Mesendoderm (in vitro differentiated cells): ENCODE data around the gene CR1L.
"Not testable (repeated sequence)": the region's sequence is repeated elsewhere in the genome, so short reads cannot be mapped to it uniquely, and the experiment has no call there.

Experiments
- DNase-seq: peaks from one replicate; pipeline ENCODE4 v3.0.0; 2013
- H2AK5ac ChIP-seq: 2 replicates; pipeline ENCODE4 v1.6.1; 2013; ENCODE audit warnings: low read length, inconsistent platforms
- H2BK120ac ChIP-seq: 2 replicates; pipeline ENCODE4 v1.6.1; 2013; ENCODE audit warnings: low read depth, mild to moderate bottlenecking, low read length, moderate library complexity, mixed read lengths
- H2BK15ac ChIP-seq: replicated peaks from 2 replicates; pipeline ENCODE4 v1.6.1; 2013; ENCODE audit warnings: low read depth, mild to moderate bottlenecking, moderate library complexity
- H2BK5ac ChIP-seq: 2 replicates; pipeline ENCODE4 v1.6.1; 2013; ENCODE audit warnings: low read length, inconsistent platforms
- H3K18ac ChIP-seq: 2 replicates; pipeline ENCODE4 v1.6.1; 2013; ENCODE audit warnings: mild to moderate bottlenecking, low read length, mixed read lengths
- H3K23ac ChIP-seq: one replicate; pipeline ENCODE4 v1.6.1; 2013; ENCODE audit warnings: low read length
- H3K27ac ChIP-seq: 2 replicates; pipeline ENCODE4 v1.5.1; 2013; ENCODE audit warnings: low read depth, mild to moderate bottlenecking, inconsistent platforms, low read length, moderate library complexity
- H3K27me3 ChIP-seq: 2 replicates; pipeline ENCODE4 v1.6.1; 2013; ENCODE audit warnings: low read length, control low read depth, mild to moderate bottlenecking, inconsistent platforms; ENCODE audit not compliant: insufficient read depth, poor library complexity
- H3K36me3 ChIP-seq: 2 replicates; pipeline ENCODE4 v1.6.1; 2013; ENCODE audit warnings: low read length, inconsistent platforms; ENCODE audit not compliant: control insufficient read depth, insufficient read depth
- H3K4ac ChIP-seq: one replicate; pipeline ENCODE4 v1.6.1; 2013; ENCODE audit warnings: low read depth, mild to moderate bottlenecking, low read length, moderate library complexity
- H3K4me1 ChIP-seq: 2 replicates; pipeline ENCODE4 v1.6.1; 2013; ENCODE audit warnings: low read depth, low read length, inconsistent platforms; ENCODE audit not compliant: control insufficient read depth
- H3K4me2 ChIP-seq: 2 replicates; pipeline ENCODE4 v1.6.1; 2013; ENCODE audit warnings: low read length
- H3K4me3 ChIP-seq: 2 replicates; pipeline ENCODE4 v1.5.1; 2013; ENCODE audit warnings: mild to moderate bottlenecking, low read length
- H3K56ac ChIP-seq: one replicate; pipeline ENCODE4 v1.6.1; 2013; ENCODE audit warnings: low read length
- H3K79me1 ChIP-seq: 2 replicates; pipeline ENCODE4 v1.6.1; 2013; ENCODE audit warnings: low read length, inconsistent platforms
- H3K79me2 ChIP-seq: 2 replicates; pipeline ENCODE4 v1.6.1; 2013; ENCODE audit warnings: mild to moderate bottlenecking, low read length; ENCODE audit not compliant: control insufficient read depth, insufficient read depth
- H3K9ac ChIP-seq: 2 replicates; pipeline ENCODE4 v1.6.1; 2013; ENCODE audit warnings: low read length, inconsistent platforms
- H4K5ac ChIP-seq: one replicate; pipeline ENCODE4 v1.6.1; 2013; ENCODE audit warnings: low read length
- H4K8ac ChIP-seq: one replicate; pipeline ENCODE4 v1.6.1; 2013; ENCODE audit warnings: low read depth, mild to moderate bottlenecking, control low read depth, low read length, moderate library complexity
- whole genome bisulfite sequencing: extraction: QIAGEN DNeasy Blood & Tissue Kit; methylation state at CpG from one replicate; pipeline ENCODE4 v1.1.7; 2013; ENCODE audit warnings: low lambda C conversion rate, missing lambda C conversion rate; ENCODE audit not compliant: insufficient coverage; ENCODE audit errors: extremely low coverage; 5-methylcytosine and 5-hydroxymethylcytosine counted together

The CR1L gene

DNA sequence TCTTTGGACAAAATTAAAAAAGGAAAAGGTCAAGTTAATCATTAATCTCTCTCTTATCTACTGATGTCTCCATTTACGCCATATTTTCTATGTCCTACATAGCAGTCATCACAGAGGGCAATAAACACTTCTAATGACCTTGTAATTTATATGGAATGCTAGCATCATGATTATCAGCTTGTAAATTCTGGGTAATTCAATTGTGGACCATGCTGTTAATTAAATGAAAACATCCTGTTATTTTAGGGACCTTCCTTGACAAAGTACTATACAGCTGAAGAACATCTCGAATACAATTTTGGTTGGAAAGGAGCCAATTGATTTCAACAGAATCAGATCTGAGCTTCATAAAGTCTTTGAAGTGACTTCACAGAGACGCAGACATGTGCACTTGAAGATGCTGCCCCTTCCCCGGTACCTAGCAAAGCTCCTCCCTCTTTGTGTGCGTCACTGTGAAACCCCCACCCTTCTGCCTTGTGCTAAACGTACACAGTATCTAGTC lies 93.3 kb downstream of the CR1L start:
- H3K56ac ChIP-seq, H3K79me2 ChIP-seq, H3K9ac ChIP-seq, DNase-seq, H3K4me2 ChIP-seq, H3K18ac ChIP-seq, H2AK5ac ChIP-seq, H3K79me1 ChIP-seq, H3K27me3 ChIP-seq, H3K4me3 ChIP-seq, H2BK120ac ChIP-seq, H3K36me3 ChIP-seq, H2BK15ac ChIP-seq, H3K4ac ChIP-seq, H2BK5ac ChIP-seq, H3K4me1 ChIP-seq, H3K27ac ChIP-seq, H4K8ac ChIP-seq, H4K5ac ChIP-seq, H3K23ac ChIP-seq: not testable (repeated sequence)
- WGBS = no CpG with 5 or more reads among the region's 6 CpGs

DNA sequence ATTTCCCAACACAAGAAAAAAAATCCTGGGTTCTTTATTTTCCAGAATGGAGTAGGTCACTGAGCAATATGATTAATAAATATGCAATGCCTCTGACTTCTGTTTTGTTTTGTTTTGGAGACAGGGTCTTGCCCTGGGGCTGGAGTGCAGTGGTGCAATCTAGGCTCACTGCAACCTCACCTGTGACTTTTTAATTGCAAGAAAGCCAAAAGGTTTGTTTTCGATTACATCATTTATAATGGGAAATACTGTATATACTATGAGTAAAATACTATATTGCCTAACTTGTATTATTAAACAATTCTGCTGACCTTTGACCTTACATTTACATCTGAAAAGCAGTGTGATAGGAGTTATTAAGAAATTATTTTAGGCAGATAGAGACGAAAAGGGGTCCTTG lies 95.3 kb downstream of the CR1L start:
- no peaks in the 10 kb centered on the region for H3K36me3 ChIP-seq
- no peaks in the 10 kb centered on the region for H3K27me3 ChIP-seq
- no peaks in the 10 kb centered on the region for H3K79me1 ChIP-seq
- H2BK120ac ChIP-seq = no peak overlapping the region
- no peak overlapping the region for H3K18ac ChIP-seq
- no peak overlapping the region for H2BK15ac ChIP-seq
- H2BK5ac ChIP-seq = no peak overlapping the region
- no peaks in the 10 kb centered on the region for H3K4me1 ChIP-seq
- no peak overlapping the region for H4K5ac ChIP-seq
- H3K56ac ChIP-seq = no peak overlapping the region
- no peak overlapping the region for H3K27ac ChIP-seq
- H3K4me3 ChIP-seq = no peak overlapping the region
- no peak overlapping the region for H4K8ac ChIP-seq
- H3K4ac ChIP-seq = no peak overlapping the region
- H3K9ac ChIP-seq = no peak overlapping the region
- no peaks in the 10 kb centered on the region for H3K79me2 ChIP-seq
- H2AK5ac ChIP-seq = no peak overlapping the region
- H3K23ac ChIP-seq = no peak overlapping the region
- no CpG with 5 or more reads among the region's 2 CpGs for WGBS
- DNase-seq = no peak
- no peak overlapping the region for H3K4me2 ChIP-seq

DNA sequence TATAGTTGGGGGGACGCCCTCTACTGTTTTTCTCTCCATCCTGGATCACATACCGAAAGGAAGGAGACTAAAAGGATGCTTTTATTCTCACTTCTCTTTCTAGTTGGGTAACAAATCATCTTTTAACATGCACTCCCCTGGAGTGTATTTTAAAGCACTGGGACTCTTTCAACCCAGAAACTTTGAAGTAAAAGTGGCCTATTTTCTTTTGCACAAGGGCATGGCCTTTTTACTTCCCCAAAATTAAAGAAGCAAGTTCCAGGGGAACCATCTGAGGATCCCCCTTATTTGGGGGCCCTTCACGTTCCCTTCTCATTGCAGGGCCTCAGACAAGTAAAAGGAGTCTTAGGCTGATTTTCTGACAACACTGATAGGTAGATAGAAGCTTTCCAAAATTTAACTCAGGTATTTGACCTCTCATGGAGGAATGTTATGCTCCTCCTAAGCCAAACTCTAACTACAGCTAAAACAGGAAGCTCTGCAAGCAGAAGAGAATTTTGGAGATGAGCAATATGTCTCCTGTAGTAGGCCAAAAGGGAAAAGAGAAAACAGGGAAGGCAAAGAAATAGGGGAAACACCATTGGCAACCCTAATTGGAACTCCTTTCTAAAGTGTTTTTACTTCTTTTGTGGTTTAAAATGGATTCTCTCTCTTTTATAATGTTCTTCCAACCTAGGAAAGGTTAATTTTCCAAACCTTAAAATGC lies 98.1 kb downstream of the CR1L start:
- Histone ChIP-seq H4K8ac (no peak overlapping the region), H3K18ac (no peak overlapping the region), H3K36me3 (no peaks in the 10 kb centered on the region), H3K79me2 (no peaks in the 10 kb centered on the region), H2BK15ac (no peak overlapping the region), H3K4me1 (no peaks in the 10 kb centered on the region), H3K27me3 (no peaks in the 10 kb centered on the region), H2AK5ac (no peak overlapping the region), H3K27ac (no peak overlapping the region), H3K4me2 (no peak overlapping the region), H3K56ac (no peak overlapping the region), H2BK5ac (no peak overlapping the region), H3K23ac (no peak overlapping the region), H2BK120ac (no peak overlapping the region), H3K9ac (no peak overlapping the region), H3K4ac (no peak overlapping the region), H4K5ac (no peak overlapping the region), H3K79me1 (no peaks in the 10 kb centered on the region), H3K4me3 (no peak overlapping the region)
- DNase-seq = no peak
- no CpG with 5 or more reads among the region's 3 CpGs for WGBS

DNA sequence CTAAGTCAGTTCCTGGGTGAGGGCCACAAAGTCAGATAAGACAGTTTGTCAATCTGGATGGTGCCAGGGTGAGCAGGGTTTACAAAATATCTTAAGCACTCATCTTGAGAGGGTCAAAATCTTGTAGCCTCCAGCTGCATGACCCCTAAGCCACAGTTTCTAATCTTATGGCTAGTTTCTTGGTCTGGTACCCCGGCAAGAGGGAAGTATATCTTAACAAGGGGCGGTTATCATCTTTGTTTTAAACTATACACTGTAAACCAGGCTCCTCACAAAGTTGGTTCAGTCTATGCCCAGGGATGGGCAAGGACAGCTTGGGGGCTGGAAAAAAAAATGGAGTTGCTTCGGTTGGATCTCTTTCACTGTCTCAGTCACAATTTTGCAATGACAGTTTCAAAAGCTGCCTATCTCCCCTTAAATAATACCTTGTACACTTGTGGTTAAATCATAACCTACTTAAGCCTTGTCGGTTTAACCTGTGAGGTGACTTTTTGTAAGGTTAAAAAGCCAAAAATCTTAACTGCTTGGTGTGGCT lies 99.1 kb downstream of the CR1L start:
- H3K4me2 ChIP-seq = no peak overlapping the region
- no CpG with 5 or more reads among the region's 4 CpGs for WGBS
- H3K4me3 ChIP-seq = no peak overlapping the region
- H2BK15ac ChIP-seq = no peak overlapping the region
- no peaks in the 10 kb centered on the region for H3K79me1 ChIP-seq
- DNase-seq = no peak
- no peak overlapping the region for H2BK5ac ChIP-seq
- H3K56ac ChIP-seq = no peak overlapping the region
- no peak overlapping the region for H3K4ac ChIP-seq
- H3K27ac ChIP-seq = no peak overlapping the region
- no peaks in the 10 kb centered on the region for H3K36me3 ChIP-seq
- H3K27me3 ChIP-seq = no peaks in the 10 kb centered on the region
- H4K5ac ChIP-seq = no peak overlapping the region
- no peaks in the 10 kb centered on the region for H3K79me2 ChIP-seq
- H3K9ac ChIP-seq = no peak overlapping the region
- no peak overlapping the region for H2BK120ac ChIP-seq
- no peak overlapping the region for H4K8ac ChIP-seq
- no peaks in the 10 kb centered on the region for H3K4me1 ChIP-seq
- H2AK5ac ChIP-seq = no peak overlapping the region
- no peak overlapping the region for H3K23ac ChIP-seq
- H3K18ac ChIP-seq = no peak overlapping the region

DNA sequence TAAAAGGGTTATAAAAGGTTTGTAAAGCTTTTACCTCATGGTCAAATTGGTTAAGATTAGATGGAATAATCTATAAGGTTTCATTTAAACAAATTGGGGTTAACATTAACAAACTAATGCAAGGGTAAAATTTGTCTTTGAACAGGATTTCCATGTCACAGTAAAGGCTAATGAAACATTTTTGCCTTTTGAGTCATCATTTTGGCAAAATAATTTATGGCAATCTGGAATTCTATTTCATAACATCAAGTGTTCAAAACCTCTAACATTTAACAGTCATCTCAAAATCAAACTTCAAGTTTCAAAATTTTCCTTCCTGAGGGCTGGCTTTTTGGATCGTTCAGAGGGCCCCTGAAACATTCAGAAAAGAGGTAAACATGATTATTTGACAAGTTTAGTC lies 100.4 kb downstream of the CR1L start:
- Histone ChIP-seq H2BK5ac (no peak overlapping the region), H3K18ac (no peak overlapping the region), H3K36me3 (no peaks in the 10 kb centered on the region), H2AK5ac (no peak overlapping the region), H4K5ac (no peak overlapping the region), H3K23ac (no peak overlapping the region), H3K9ac (no peak overlapping the region), H3K4me2 (no peak overlapping the region), H3K79me2 (no peaks in the 10 kb centered on the region), H3K27ac (no peak overlapping the region), H3K56ac (no peak overlapping the region), H2BK15ac (no peak overlapping the region), H4K8ac (no peak overlapping the region), H3K4me1 (no peaks in the 10 kb centered on the region), H3K27me3 (no peaks in the 10 kb centered on the region), H3K79me1 (no peaks in the 10 kb centered on the region), H2BK120ac (no peak overlapping the region), H3K4ac (no peak overlapping the region), H3K4me3 (no peak overlapping the region)
- no peak for DNase-seq
- WGBS = no CpG with 5 or more reads among the region's 1 CpG
